Cardiac fibroblast (primary cell): ENCODE results near the gene TLCD2.

Source experiments
- DNase-seq, 2 donors: peaks; one replicate each; pipeline versions ENCODE4 v3.0.0 to v3.0.0-alpha.2; 2010; ENCODE audit warnings: low read depth in 2 of 2
- H3K4me3 ChIP-seq, 2 donors: replicated peaks in 1 of 2; 1 replicate in 1 of 2; 2 replicates in 1 of 2; pipeline ENCODE4 v1.5.1; 2011; ENCODE audit warnings: low read depth in 2 of 2, low read length in 2 of 2, mild to moderate bottlenecking in 2 of 2, moderate library complexity in 1 of 2
- TF ChIP-seq, protein P1 (sequence below): IDR thresholded peaks from one replicate; pipeline ENCODE4 v1.5.1; 2011; ENCODE audit warnings: low read depth, mild to moderate bottlenecking, low read length, inconsistent platforms

TLCD2 gene, protein sequence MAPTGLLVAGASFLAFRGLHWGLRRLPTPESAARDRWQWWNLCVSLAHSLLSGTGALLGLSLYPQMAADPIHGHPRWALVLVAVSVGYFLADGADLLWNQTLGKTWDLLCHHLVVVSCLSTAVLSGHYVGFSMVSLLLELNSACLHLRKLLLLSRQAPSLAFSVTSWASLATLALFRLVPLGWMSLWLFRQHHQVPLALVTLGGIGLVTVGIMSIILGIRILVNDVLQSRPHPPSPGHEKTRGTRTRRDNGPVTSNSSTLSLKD

GRCh38 chr17:1709971-1710806 is at the start of gene TLCD2:
Gene TLCD2 (minus strand): TSS chr17:1710377. CDS start chr17:1710242, 135 bp downstream.
- peak within 1 kb of the TSS; percentile 48 to 57 for H3K4me3 ChIP-seq
- peak; percentile 68 to 77 for DNase-seq
- TF ChIP-seq, protein P1, sequence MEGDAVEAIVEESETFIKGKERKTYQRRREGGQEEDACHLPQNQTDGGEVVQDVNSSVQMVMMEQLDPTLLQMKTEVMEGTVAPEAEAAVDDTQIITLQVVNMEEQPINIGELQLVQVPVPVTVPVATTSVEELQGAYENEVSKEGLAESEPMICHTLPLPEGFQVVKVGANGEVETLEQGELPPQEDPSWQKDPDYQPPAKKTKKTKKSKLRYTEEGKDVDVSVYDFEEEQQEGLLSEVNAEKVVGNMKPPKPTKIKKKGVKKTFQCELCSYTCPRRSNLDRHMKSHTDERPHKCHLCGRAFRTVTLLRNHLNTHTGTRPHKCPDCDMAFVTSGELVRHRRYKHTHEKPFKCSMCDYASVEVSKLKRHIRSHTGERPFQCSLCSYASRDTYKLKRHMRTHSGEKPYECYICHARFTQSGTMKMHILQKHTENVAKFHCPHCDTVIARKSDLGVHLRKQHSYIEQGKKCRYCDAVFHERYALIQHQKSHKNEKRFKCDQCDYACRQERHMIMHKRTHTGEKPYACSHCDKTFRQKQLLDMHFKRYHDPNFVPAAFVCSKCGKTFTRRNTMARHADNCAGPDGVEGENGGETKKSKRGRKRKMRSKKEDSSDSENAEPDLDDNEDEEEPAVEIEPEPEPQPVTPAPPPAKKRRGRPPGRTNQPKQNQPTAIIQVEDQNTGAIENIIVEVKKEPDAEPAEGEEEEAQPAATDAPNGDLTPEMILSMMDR: no peak

DNA sequence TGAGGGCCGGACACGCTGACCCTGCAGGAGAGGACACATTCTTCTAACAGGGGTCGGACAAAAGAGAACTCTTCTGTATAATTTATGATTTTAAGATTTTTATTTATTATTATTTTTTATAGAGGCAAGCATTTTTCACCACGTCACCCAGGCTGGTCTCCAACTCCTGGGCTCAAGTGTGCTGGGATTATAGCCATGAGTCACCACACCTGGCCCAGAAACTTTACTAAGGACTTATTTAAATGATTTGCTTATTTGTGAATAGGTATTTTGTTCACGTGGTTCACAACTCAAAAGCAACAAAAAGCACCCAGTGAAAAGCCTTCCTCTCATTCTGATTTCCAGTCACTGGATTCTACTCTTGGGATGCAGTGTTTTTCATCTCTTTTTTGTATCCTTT is 49.4 kb upstream of the TLCD2 start:
- TF ChIP-seq, protein P1: no peak
- H3K4me3 ChIP-seq: no peak overlapping the region
- no peak for DNase-seq

GRCh38 chr17:1758807-1759206 is 48.6 kb upstream of the TLCD2 start:
- H3K4me3 ChIP-seq: no peak overlapping the region
- TF ChIP-seq, protein P1: no peak
- no peak for DNase-seq

GRCh38 chr17:1755827-1756262 is 45.7 kb upstream of the TLCD2 start:
- DNase-seq: no peak
- H3K4me3 ChIP-seq: no peak overlapping the region
- TF ChIP-seq, protein P1: no peak

DNA sequence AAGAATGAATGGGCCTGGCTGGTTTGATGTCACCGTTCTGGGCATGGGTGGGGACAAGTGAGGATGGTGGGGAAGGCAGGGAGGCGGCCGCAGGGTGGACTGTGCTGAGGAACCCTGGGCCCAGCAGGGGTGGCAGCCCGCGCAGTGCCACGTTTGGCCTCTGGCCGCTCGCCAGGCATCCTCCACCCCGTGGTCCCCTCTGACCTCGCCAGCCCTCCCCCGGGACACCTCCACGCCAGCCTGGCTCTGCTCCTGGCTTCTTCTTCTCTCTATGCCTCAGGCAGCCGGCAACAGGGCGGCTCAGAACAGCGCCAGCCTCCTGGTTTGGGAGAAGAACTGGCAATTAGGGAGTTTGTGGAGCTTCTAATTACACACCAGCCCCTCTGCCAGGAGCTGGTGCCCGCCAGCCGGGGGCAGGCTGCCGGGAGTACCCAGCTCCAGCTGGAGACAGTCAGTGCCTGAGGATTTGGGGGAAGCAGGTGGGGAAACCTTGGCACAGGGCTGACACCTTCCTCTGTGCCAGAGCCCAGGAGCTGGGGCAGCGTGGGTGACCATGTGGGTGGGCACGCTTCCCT is 45.2 kb upstream of the TLCD2 start:
- no peak for DNase-seq
- TF ChIP-seq, protein P1: no peak
- H3K4me3 ChIP-seq: no peak overlapping the region

DNA sequence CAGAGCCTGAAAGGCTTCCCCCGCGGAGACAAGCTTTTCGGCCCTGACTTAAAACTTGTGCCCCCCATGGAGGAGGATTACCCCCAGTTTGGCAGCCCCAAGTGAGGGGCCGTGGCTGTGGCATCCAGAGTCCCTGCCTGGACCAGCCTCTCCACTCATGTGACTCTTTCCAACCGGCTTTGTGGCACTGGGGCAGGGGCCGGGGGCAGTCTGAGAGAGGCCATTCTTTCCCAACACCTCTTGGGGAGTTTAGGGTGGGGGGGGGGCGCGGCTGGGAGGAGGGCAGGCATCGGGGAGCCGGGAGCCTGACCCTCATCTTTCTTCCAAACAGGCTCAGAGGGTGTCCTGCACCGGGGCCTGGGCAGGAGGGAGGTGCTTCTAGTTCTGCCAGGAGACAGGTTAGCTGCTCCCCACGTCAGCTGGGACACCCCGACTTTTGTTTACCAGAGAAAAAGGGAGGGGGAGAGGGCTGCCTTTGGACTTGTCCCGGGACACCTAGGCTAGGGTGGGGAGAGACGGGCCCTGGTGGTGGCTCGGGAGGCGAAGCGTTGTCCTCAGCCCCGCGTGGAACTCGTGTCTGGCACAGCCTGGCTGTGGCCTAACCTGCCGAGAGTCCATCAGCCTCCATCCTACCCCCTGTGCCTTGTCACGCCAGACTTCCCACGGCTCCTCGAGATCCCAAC is 44.4 kb upstream of the TLCD2 start:
- TF ChIP-seq, protein P1: no peak
- no peak overlapping the region for H3K4me3 ChIP-seq
- no peak for DNase-seq
